SK-N-SH treated with all-trans-retinoic acid at 6 μM for 48 hours (cell line): Measurements from ENCODE around the gene COMMD9.

Experiments used
- ATAC-seq: fragments of 200-7000 bp; cut with Tn5 transposase; 3 replicates; pipeline ENCODE4 v1.9.1; 2020; ENCODE audit warnings: mild to moderate bottlenecking, moderate library complexity
- ARNTL ChIP-seq: fragments of 450-650 bp; formaldehyde crosslinking; IDR thresholded peaks from 2 replicates; pipeline ENCODE4 v1.5.0; 2020; ENCODE audit warnings: low read depth, mild to moderate bottlenecking, moderate library complexity, borderline replicate concordance
- BACH2 ChIP-seq: fragments of 250-450 bp; sonication (Bioruptor Pico); IDR thresholded peaks from 2 replicates; pipeline ENCODE4 v1.9.0; 2021; ENCODE audit warnings: mild to moderate bottlenecking, borderline replicate concordance
- CREB5 ChIP-seq: fragments of 250-450 bp; sonication (Bioruptor Pico); IDR thresholded peaks from 2 replicates; pipeline ENCODE4 v1.5.1; 2020; ENCODE audit warnings: low read depth, mild to moderate bottlenecking, moderate library complexity
- CSDC2 ChIP-seq: fragments of 250-450 bp; sonication (Bioruptor Pico); IDR thresholded peaks from 2 replicates; pipeline ENCODE4 v1.5.0; 2020; ENCODE audit warnings: mild to moderate bottlenecking, moderate library complexity
- CSRNP3 ChIP-seq: fragments of 250-450 bp; sonication (Bioruptor Pico); IDR thresholded peaks from 2 replicates; pipeline ENCODE4 v1.5.1; 2021; ENCODE audit warnings: mild to moderate bottlenecking, moderate library complexity
- ESRRG ChIP-seq: fragments of 250-450 bp; sonication (Bioruptor Pico); IDR thresholded peaks from 2 replicates; pipeline ENCODE4 v1.6.1; 2021; ENCODE audit warnings: mild to moderate bottlenecking
- GLIS3 ChIP-seq: fragments of 250-450 bp; sonication (Bioruptor Pico); IDR thresholded peaks from 2 replicates; pipeline ENCODE4 v1.5.0; 2020; ENCODE audit warnings: mild to moderate bottlenecking, moderate library complexity
- ISL1 ChIP-seq: fragments of 250-450 bp; sonication (Bioruptor Pico); IDR thresholded peaks from 2 replicates; pipeline ENCODE4 v2.1.2; 2022; ENCODE audit warnings: mild to moderate bottlenecking, moderate library complexity
- OSR1 ChIP-seq: fragments of 250-450 bp; sonication (Bioruptor Pico); IDR thresholded peaks from 2 replicates; pipeline ENCODE4 v1.8.0; 2022; ENCODE audit warnings: moderate library complexity, mild to moderate bottlenecking, inconsistent platforms
- PATZ1 ChIP-seq: fragments of 250-450 bp; sonication (Bioruptor Pico); IDR thresholded peaks from 2 replicates; pipeline ENCODE4 v1.8.0; 2020; ENCODE audit warnings: mild to moderate bottlenecking, moderate library complexity, borderline replicate concordance
- POU6F1 ChIP-seq: fragments of 250-450 bp; sonication (Bioruptor Pico); IDR thresholded peaks from 2 replicates; pipeline ENCODE4 v1.8.0; 2021; ENCODE audit warnings: low read depth, mild to moderate bottlenecking, moderate library complexity, borderline replicate concordance
- PPARA ChIP-seq: fragments of 250-450 bp; sonication (Bioruptor Pico); IDR thresholded peaks from 2 replicates; pipeline ENCODE4 v1.5.0; 2020; ENCODE audit warnings: mild to moderate bottlenecking, borderline replicate concordance
- RARB ChIP-seq: fragments of 250-450 bp; sonication (Bioruptor Pico); IDR thresholded peaks from 2 replicates; pipeline ENCODE4 v1.8.0; 2021; ENCODE audit warnings: mild to moderate bottlenecking, moderate library complexity
- SNAI2 ChIP-seq: fragments of 250-450 bp; sonication (Bioruptor Pico); IDR thresholded peaks from 2 replicates; pipeline ENCODE4 v1.5.0; 2020; ENCODE audit warnings: mild to moderate bottlenecking, moderate library complexity
- TOX ChIP-seq: fragments of 250-450 bp; sonication (Bioruptor Pico); IDR thresholded peaks from 2 replicates; pipeline ENCODE4 v1.8.0; 2021; ENCODE audit warnings: mild to moderate bottlenecking, moderate library complexity, borderline replicate concordance
- TSHZ2 ChIP-seq: fragments of 250-450 bp; sonication (Bioruptor Pico); IDR thresholded peaks from 2 replicates; pipeline ENCODE4 v1.5.0; 2020; ENCODE audit warnings: mild to moderate bottlenecking, moderate library complexity
- ZC3H10 ChIP-seq: fragments of 250-450 bp; sonication (Bioruptor Pico); IDR thresholded peaks from 2 replicates; pipeline ENCODE4 v1.5.1; 2021; ENCODE audit warnings: mild to moderate bottlenecking, moderate library complexity
- ZFP3 ChIP-seq: fragments of 250-450 bp; sonication (Bioruptor Pico); IDR thresholded peaks from 2 replicates; pipeline ENCODE4 v1.5.0; 2020; ENCODE audit warnings: mild to moderate bottlenecking, moderate library complexity
- ZFP30 ChIP-seq: fragments of 450-650 bp; formaldehyde crosslinking; IDR thresholded peaks from 2 replicates; pipeline ENCODE4 v1.5.0; 2022; ENCODE audit warnings: mild to moderate bottlenecking, moderate library complexity
- ZNF70 ChIP-seq: fragments of 450-650 bp; formaldehyde crosslinking; IDR thresholded peaks from 2 replicates; pipeline ENCODE4 v1.5.0; 2020; ENCODE audit warnings: mild to moderate bottlenecking, moderate library complexity
- ZNF8 ChIP-seq: fragments of 450-650 bp; formaldehyde crosslinking; IDR thresholded peaks from 2 replicates; pipeline ENCODE4 v1.5.0; 2020; ENCODE audit warnings: mild to moderate bottlenecking, moderate library complexity

Gene COMMD9

GRCh38 chr11:36311926-36312595, 22.8 kb upstream of the COMMD9 start:
- ATAC-seq, result no peak
- no peak for TF ChIP-seq ZC3H10 (CRISPR knock-in tag)
- no peak for TF ChIP-seq ZNF8 (CRISPR knock-in tag)

GRCh38 chr11:36309779-36310178, 20.6 kb upstream of the COMMD9 start:
- no peak for ATAC-seq
- no peak for TF ChIP-seq CREB5 (CRISPR knock-in tag)
- TF ChIP-seq, all 23 proteins: peak for 0

- TF ChIP-seq ZNF70 (CRISPR knock-in tag), result no peak
- no peak for TF ChIP-seq SNAI2 (CRISPR knock-in tag)
- no peak for TF ChIP-seq ISL1
- TF ChIP-seq BACH2 (CRISPR knock-in tag), result no peak
- TF ChIP-seq TOX (CRISPR knock-in tag), result no peak
- TF ChIP-seq CSDC2 (CRISPR knock-in tag), result no peak
- no peak for TF ChIP-seq ARNTL (CRISPR knock-in tag)
- no peak for TF ChIP-seq ZFP30 (CRISPR knock-in tag)
- no peak for TF ChIP-seq PPARA
- no peak for TF ChIP-seq ESRRG
- no peak for TF ChIP-seq POU6F1 (CRISPR knock-in tag)
- no peak for TF ChIP-seq CSRNP3 (CRISPR knock-in tag)
- TF ChIP-seq GLIS3 (CRISPR knock-in tag), result no peak
- TF ChIP-seq PATZ1 (CRISPR knock-in tag), result no peak
- no peak for TF ChIP-seq OSR1 (CRISPR knock-in tag)
- no peak for TF ChIP-seq TSHZ2 (CRISPR knock-in tag)
- no peak for TF ChIP-seq CREB5 (CRISPR knock-in tag)
- no peak for TF ChIP-seq ZFP3 (CRISPR knock-in tag)
- TF ChIP-seq RARB, result no peak
- no peak for ATAC-seq
Observed at GRCh38 chr11:36308577-36308976, 19.4 kb upstream of the COMMD9 start.
